ENCODE data around the gene ASCL1.
A peak's percentile ranks its signal among the peaks of the same experiment; 100 is the strongest.

The ASCL1 gene

GRCh38 chr12:102957339-102958050 is at the start of gene ASCL1:
Gene ASCL1, plus strand, starts transcription at chr12:102957674. Its CDS starts 571 bp downstream, at chr12:102958245.
- no peak for DNase-seq (ENCODE audit: low read depth)

GRCh38 chr12:102907918-102908317 is 49.6 kb upstream of the ASCL1 start:
- no peak for DNase-seq (ENCODE audit: low read depth)

GRCh38 chr12:102910137-102910536 is 47.3 kb upstream of the ASCL1 start:
- no peak for DNase-seq (ENCODE audit: low read depth)

- DNase-seq (ENCODE audit: low read depth) = no peak
Observed at GRCh38 chr12:102910792-102911191, 46.7 kb upstream of the ASCL1 start.

- DNase-seq (ENCODE audit: low read depth) = no peak
Observed at GRCh38 chr12:102911320-102911719, 46.2 kb upstream of the ASCL1 start.

- DNase-seq (ENCODE audit: low read depth) = no peak
Observed at GRCh38 chr12:102912258-102912657, 45.2 kb upstream of the ASCL1 start.

GRCh38 chr12:102913453-102914226 is 43.8 kb upstream of the ASCL1 start:
- no peak for DNase-seq (ENCODE audit: low read depth)

GRCh38 chr12:102916252-102917025 is 41.0 kb upstream of the ASCL1 start:
- DNase-seq (ENCODE audit: low read depth) = no peak

- DNase-seq (ENCODE audit: low read depth) = no peak
Observed at GRCh38 chr12:102917026-102917787, 40.3 kb upstream of the ASCL1 start, which contains the start of gene PAH. Gene PAH, minus strand, starts transcription at chr12:102917244. Its CDS starts 114 bp downstream, at chr12:102917130.

- no peak for DNase-seq (ENCODE audit: low read depth)
Observed at GRCh38 chr12:102918840-102919239, 38.6 kb upstream of the ASCL1 start.

GRCh38 chr12:102920271-102920670 is 37.2 kb upstream of the ASCL1 start:
- DNase-seq (ENCODE audit: low read depth) = no peak

- no peak for DNase-seq (ENCODE audit: low read depth)
Observed at GRCh38 chr12:102921240-102921639, 36.2 kb upstream of the ASCL1 start.

- no peak for DNase-seq (ENCODE audit: low read depth)
Observed at GRCh38 chr12:102927220-102927619, 30.3 kb upstream of the ASCL1 start.

GRCh38 chr12:102933168-102933567 is 24.3 kb upstream of the ASCL1 start:
- DNase-seq (ENCODE audit: low read depth) = no peak

- no peak for DNase-seq (ENCODE audit: low read depth)
Observed at GRCh38 chr12:102939059-102939458, 18.4 kb upstream of the ASCL1 start.

- DNase-seq (ENCODE audit: low read depth) = no peak
Observed at GRCh38 chr12:102939670-102940222, 17.7 kb upstream of the ASCL1 start.

- no peak for DNase-seq (ENCODE audit: low read depth)
Observed at GRCh38 chr12:102946042-102946441, 11.4 kb upstream of the ASCL1 start.

- peak; percentile 44 for DNase-seq (ENCODE audit: low read depth)
Observed at GRCh38 chr12:102948941-102949352, 8.5 kb upstream of the ASCL1 start.

GRCh38 chr12:102950107-102950949 is 7.1 kb upstream of the ASCL1 start:
- no peak for DNase-seq (ENCODE audit: low read depth)

GRCh38 chr12:102950950-102951619 is 6.4 kb upstream of the ASCL1 start:
- no peak for DNase-seq (ENCODE audit: low read depth)
